Stromal cell of bone marrow (primary cell): Measurements from ENCODE around the gene PCNX1.
"Not testable (repeated sequence)": the region's sequence is repeated elsewhere in the genome, so short reads cannot be mapped to it uniquely, and the experiment has no call there.

Experiments used
- DNase-seq: peaks from one replicate; pipeline ENCODE4 v3.0.0-alpha.2; 2012; ENCODE audit warnings: low read depth

Gene PCNX1

DNA sequence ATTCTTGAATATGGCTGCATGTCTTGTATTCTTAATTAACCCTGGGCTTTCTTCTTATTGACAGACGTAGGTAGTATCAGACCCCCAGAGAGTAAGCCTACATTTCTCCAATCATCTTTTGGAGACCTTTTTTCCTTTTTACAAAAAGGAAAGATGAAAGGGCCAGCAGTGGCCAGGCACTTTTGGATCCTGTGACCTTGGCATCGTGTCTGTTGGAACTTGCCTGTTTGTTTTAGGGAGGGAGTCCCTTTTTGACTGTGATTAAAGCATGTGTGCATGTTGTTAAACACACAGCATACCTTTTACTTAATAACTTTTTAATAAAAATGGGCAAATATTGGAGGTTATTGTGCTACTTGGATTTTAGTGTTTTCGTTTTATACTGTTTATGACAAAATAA lies 57.2 kb downstream of the PCNX1 start:
- DNase-seq = no peak

DNA sequence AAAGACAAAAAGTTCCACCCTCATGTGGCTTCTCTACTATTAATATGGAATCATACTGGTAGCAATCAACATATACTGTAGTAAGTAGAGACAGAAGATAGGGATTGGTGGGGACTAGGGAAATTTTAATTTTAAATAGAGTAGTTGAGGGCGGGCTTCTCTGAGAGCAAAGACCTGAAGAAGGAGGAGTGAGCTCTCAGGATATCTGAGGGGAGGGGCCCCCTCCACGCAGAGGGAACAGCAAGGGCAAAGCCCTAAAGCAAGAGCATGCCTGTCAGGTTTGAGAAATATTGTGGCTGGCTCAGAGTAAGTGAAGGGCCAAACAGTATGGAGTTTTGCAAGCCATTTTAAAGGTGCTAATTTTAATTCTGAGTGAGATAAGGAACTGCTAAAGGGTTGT lies 64.3 kb downstream of the PCNX1 start:
- DNase-seq = no peak

DNA sequence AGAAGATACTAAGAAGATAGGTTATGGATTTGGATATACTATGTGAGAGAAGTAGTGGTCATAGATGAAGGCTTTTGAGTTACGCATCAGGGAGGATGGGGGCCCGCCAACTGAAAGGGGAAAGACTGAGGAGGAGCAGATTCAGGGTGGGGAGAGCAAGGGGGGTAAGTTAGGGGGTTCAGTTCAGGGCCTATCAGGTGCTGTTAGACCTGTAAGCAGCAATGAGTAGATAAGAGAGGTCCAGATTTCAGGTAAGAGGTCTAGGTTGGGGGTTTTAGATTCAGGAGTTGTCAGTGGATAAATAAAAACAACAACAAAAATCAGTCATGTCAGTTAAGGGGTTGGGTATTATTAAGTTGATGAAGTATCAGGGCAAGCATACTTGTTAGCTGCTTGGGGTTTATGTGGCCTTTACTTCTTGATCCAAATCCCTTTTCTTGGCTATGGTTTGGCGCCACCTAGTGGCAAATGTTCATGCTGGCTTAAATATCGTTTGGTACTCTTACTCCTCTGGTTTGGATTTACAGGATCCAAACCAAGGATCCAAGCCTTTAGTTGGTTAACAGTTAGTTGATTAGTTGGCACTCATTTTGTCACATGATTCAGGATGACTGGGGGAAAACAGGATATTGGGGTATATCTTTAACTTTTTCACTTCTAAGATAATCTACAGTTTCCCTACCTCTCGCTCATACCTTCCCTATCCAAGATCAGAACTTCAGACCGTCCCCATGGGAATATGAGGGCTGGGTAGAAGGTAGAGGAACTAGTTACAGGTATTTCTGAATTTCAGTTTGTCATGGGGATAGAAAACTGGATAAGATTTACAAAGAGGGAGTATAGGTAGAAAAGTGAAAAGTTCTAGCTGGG lies 65.1 kb downstream of the PCNX1 start:
- DNase-seq = peak; percentile 70

DNA sequence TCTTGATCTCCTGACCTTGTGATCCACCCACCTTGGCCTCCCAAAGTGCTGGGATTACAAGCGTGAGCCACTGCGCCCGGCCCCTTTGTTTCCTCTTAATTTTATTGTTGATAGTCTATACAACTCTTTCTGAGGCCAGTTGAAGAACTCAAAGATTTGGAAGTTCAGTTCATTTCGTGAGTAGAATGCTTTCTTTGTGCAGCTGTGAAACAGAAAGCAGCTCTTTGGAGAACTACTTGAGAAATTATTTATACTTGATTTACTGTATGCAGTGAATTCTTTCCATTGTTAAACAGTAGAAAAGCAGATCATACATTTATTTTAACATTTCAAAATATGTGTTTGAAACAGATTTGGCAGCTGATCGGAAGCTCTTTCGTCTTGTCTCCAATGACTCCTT lies 69.3 kb downstream of the PCNX1 start:
- DNase-seq = no peak

DNA sequence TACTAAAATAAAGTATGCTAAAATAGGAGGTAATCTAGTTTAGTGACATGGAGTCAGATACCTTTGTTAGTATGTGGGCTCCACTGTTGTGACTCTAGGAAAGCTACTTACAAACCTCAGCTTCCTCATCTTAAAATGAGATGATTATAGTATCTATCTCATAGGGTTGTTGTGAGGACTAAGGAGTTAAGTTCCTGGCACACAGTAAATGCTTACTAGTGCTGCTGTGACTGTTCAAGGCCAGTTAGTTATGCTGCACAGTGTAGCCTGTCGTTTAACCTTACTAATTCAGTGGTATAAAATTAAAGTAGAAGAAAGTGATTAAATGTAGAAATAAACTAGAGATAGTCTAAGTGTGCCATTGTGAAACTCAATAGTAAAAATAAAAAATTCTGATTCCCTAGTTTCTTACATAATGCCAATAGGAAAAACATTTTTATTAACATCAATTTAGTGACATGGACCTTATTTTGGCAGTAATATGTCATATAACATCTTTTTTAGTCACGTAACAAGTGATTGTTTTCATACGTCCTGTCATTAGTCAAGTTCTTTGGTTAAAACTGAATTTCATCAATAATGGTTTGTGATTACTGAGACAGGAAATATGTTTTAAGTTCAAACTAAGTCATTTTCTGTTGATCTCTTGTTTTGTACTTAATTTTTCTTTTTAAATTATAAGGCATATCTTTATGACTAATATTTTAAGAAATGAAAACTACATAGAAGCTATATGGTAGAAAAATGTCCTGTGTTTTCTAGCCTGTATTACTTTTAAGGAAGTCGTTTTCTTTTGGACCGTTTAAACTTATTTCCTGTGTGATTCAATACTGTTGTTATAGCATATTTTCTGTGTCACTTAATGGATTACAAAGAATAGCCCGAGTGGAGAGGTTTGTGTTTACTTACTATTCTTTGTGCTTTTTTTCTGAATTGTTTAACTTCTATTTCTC lies 74.0 kb downstream of the PCNX1 start:
- DNase-seq = peak; percentile 6

DNA sequence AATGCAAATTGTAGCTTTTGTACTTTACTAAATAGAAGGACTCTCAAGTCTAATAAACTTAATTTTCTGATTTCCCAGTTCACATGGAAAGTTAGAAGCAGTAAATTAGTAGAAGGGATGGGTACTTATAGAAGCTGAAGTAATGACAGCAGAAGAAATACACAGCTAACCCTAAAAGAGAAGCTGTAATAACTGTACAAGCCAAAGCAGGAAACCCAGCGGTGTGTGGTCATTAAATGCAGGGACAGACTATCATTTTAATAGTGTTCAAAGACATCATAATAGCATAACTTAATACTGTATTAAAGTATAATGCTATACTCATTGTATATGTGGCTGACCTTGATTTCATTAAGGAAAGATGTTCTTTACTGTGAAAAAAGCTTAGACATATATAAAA lies 74.9 kb downstream of the PCNX1 start:
- DNase-seq = no peak

DNA sequence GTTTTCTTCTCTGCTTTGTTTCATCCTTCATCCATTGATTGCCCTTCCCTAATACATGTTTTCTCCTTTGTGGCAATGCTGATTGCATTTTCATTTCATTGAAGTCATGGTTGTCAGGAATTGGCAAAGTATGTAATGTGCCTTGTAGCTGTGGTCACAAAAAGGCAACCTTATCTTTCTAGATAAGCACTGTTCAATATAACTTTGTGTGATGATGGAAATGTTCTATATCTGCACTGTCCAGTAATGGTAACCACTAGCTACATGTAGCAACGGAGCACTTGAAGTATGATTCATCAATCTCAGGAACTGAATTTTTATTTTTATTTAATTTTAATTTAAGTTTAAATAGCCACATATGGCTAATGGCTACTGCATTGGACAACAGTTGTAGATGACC lies 79.8 kb downstream of the PCNX1 start:
- DNase-seq = no peak

DNA sequence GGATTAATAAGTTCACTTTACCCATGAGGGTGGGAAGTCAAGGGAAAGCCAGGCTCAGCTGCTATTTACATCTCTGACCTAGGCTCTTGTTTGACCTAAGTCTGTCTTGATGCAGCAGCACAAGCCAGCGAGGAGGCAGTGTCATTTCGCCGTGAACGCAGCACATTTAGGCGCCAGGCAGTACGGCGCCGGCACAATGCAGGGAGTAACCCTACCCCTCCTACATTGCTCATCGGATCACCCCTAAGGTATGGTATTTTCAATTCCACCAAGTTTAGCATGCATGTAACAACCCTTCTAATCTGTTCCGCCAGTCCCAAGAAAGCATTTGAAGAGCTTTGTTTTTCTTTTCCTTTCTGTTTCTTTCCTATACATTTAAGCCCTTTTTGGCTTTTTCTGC lies 81.2 kb downstream of the PCNX1 start:
- no peak for DNase-seq

DNA sequence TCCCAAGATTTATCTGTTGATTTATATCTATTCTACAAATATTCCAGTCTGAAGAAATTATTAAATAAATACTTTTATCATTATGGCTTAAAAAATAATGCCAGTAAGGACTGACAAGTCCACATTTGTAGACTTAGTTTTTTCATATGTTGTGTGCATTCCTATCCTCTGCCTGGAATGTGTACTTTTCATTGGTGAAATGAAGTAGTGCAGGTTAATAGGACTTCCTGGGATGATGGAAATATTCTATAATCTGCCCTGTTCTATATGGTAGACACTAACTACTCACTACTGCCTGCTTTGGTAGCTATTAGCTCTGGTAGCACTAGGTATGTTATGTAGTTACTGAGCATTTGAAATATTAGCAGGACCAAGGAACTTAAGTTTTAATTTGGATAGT lies 86.7 kb downstream of the PCNX1 start:
- no peak for DNase-seq

DNA sequence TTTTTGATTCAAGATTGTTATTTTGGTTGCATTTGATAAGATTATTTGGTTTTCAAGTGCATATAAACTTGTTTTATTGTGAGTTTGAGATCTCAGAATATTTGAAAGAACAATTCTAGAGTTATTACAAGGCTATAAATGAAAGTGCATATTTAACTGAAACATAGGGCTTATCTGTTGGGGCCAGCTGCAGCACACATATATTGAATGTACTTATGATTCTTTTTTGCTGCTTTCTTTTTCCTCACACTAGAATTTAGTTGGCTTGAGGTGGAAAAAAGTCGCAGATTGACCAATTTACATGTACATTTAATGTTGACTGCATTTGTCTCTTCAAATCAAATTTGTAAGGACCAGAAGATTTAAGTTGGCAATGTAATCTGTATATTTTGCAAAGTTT lies 88.0 kb downstream of the PCNX1 start:
- DNase-seq = no peak

DNA sequence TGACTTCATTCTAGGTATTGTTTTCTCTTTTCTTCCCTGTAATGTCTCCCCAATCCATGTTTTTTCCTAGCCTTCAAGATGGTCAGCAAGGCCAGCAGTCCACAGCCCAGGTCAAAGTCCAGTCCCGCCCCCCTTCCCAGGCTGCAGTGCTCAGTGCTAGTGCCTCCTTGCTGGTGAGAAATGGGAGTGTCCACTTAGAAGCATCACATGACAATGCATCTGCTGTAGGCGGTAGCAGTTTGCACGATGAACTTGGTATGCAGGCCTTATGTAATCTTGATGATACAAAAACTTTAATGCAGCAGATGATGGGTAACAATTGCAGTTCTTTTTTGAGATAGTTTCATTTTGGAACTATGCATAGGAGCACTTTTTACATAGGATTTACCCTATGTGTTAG lies 88.4 kb downstream of the PCNX1 start:
- no peak for DNase-seq

DNA sequence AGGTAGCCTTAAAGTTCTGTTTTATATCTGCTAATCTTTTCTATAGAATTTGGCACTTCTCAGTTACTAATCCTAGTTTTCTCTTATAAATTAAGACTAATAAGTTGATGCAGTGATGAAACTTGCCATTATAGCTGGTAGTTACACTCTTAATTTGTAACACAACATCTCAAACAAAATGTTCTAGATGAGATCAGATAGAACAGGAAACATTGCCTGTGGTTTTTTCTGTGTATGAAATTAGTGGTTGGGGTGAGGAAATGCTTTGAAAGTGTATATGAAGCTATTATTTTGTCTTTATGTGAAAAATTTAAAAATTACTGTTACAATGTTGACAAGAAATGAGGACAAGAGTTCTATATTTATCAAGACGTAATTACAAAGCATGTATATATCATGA lies 91.9 kb downstream of the PCNX1 start:
- DNase-seq = no peak

DNA sequence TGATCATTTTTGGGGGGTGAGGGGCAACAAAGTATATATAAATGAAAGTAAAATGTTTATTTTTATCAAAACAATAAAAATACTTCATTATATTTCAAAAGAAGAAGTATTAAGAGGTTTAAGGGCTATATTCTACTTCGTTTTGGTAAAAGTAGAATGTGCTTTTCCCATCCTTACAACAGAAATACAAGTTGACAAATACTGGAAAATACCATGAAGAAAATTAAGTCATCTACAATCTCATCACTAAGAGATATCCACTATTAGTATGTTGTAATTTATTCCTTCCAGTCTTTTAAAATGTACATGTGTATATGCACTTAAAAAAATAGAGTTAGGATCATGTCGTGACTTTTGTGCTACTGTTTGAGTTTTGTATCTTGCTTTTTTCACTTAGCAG lies 92.8 kb downstream of the PCNX1 start:
- no peak for DNase-seq

DNA sequence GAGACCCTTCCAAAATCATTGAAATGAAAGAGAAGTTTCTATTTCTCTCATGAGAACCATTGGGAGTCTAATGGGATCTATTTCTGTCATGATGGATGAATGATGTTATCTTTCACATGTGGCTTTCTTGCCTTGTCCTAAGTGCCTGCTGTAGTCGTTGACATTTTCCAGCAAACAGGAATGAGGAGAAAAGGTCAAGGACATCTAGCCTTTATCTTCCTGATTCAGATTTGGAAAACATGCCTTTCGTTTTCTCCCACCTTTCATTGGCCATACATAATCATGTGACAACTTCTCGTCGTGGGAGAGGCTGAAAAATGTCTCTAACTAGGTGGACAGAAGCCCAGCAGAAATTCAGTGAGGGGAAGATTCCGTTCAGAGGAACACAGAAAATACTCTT lies 94.5 kb downstream of the PCNX1 start:
- no peak for DNase-seq

DNA sequence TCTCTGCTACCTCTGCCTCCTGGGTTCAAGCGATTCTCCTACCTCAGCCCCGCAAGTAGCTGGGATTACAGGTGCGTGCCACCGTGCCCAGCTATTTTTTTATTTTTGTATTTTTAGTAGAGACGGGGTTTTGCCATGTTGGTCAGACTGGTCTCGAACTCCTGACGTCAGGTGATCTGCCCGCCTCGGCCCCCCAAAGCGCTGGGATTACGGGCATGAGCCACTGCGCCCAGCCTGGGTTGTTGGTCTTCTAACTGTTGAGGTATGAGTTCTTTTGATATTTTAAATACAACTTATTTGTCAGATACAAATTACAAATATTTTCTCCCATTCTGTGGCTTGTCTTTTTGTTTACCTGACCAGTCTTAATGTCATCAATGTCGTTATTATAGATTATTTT lies 95.9 kb downstream of the PCNX1 start:
- DNase-seq = no peak

DNA sequence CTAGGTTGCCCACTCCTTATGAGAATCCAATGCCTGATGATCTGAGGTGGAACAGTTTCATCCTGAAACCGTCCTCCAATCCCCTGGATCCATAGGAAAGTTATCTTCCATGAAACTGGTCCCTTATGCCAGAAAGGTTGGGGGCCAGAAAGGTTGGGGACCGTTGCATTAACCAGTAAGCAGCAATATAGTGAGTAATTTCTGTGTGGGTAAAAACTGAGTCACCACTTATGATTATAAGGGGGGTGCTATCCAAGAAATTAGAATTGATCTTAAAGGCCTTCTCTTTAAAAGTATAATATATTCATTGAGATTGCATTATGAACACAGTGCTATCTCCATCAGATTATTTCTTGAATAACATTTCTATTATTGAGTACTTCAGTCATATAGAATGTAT lies 97.2 kb downstream of the PCNX1 start:
- DNase-seq = no peak

DNA sequence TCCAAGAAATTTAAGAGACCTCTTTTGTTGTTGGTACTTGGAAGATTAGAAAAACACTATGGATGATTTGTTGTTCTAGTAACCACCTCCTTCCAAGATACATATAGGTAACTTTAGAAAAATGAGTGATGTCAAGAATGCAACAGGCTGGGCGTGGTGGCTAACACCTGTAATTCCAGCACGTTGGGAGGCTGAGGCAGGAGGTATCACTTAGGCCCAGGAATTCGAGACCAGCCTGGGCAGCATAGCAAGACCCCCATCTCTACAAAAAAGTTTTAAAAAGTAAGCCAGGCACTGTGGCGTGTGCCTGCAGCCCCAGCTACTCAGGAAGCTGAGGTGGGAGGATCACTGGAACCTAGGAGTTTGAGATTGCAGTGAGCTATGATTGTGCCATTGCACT lies 97.8 kb downstream of the PCNX1 start:
- DNase-seq = no peak

DNA sequence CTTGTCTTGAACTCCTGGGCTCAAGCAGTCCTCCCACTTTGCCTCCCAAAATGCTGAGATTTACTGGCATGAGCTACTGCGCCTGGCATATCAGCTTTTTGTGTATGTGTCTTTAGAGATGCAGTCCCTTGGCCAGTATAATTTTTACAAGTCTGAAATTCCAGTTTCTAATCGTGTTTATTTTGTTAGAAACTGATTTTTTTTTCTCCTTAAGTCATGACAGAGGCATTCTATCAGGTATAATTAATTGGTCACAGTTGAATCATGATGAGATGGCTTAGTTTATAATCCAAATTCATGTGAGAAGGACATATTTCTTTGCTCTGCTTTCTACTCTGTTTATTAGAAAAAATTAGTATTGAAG lies 98.9 kb downstream of the PCNX1 start:
- no peak for DNase-seq

DNA sequence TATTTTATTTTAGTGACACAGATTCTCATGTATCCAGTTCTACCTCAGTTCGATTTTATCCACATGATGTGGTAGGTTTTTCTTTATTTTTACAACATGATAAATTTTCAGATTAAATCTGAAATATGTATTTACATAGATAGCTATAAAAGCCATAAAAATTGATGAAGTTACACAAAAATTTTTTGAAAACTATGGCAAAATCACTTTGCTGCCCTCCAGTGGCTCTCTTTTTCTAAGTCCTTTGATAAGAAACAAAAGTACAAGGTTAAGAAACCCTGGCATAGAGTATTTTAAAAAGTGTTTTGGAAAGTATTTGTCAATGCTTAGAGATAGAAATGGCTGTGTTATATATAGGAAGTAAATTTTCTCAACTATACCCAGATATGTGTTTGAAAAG lies 104.2 kb downstream of the PCNX1 start:
- no peak for DNase-seq

DNA sequence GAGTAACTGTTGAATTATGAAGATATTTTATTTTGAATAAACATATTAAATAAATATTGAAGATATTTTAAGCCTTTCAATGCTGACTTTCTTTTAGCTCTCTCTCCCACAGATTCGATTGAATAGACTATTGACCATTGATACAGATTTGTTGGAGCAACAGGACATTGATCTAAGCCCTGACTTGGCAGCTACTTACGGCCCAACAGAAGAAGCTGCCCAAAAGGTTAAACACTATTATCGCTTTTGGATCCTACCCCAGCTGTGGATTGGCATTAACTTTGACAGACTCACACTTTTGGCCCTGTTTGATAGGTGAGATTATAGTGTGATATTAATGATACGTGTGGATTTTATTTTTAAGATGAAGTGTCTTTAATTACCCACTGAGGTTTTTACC lies 105.6 kb downstream of the PCNX1 start:
- DNase-seq = no peak

DNA sequence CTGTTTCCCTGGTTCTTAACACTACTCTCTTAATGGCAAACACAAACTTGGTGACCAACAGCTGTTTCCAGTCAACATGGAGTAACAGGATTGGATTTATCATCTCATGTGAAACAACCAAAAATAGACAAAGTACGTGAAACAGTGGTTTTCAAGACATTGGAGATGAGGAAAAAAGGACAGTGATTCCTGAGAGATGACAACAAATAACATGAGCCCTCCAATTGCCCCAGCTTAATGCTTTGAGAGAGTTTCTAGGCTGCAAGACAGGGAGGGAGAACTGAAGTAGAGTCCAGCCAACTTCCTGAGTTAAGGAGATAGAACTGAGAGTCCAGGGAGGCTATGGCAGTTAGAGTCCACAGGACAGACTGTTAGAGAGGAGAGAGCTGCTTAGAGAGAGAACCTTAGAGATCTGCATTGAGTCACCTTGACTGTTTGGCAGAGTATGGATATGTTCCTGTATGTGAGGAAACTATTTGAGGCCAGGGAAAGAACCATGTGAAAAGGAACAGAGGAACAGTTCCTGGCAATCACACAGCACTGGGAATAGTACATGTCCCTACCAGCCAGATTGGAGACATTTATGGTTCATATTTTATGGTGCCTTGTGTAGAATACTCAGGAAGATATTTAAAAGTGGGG lies 106.4 kb downstream of the PCNX1 start:
- no peak for DNase-seq

DNA sequence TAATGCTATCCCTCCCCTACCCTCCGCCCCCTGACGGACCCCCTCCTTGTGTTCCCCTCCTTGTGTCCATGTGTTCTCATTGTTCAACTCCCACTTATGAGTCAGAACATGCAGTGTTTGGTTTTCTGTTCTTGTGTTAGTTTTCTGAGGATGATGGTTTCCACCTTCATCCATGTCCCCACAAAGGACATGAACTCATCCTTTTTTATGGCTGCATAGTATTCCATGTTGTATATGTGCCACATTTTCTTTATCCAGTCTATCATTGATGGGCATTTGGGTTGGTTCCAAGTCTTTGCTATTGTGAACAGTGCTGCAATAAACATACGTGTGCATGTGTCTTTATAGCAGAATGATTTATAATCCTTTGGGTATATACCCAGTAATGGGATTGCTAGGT lies 112.7 kb downstream of the PCNX1 start:
- not testable (repeated sequence) for DNase-seq
